GM23338 (cell line): ENCODE measurements around the gene MRPL22. TPM values are rescaled to one million over a fixed set of nuclear protein-coding genes. Genes with fewer than 3 reads are reported as not detected.
"Not testable (repeated sequence)": the region's sequence is repeated elsewhere in the genome, so short reads cannot be mapped to it uniquely, and the experiment has no call there.

Source experiments
- ATAC-seq: fragments of 200-7000 bp; cut with Tn5 transposase; 3 replicates; pipeline ENCODE4 v1.9.1; 2020
- DNase-seq: peaks from one replicate; pipeline ENCODE4 v3.0.0-alpha.2; 2015; ENCODE audit warnings: low spot score
- H2AFZ ChIP-seq: fragments of 200-600 bp; sonication (generic); 2 replicates; pipeline ENCODE4 v1.8.0; 2016; ENCODE audit warnings: antibody characterized with exemption, mild to moderate bottlenecking, moderate library complexity
- H3F3A ChIP-seq: fragments of 200-600 bp; sonication (generic); replicated peaks from 2 replicates; pipeline ENCODE4 v1.8.0; 2017; ENCODE audit warnings: antibody characterized with exemption, mixed run types, low read depth
- H3K27ac ChIP-seq: fragments of 200-600 bp; sonication (generic); 2 replicates; pipeline ENCODE4 v1.6.1; 2016; ENCODE audit warnings: low read depth
- H3K27me3 ChIP-seq: fragments of 200-600 bp; sonication (generic); 2 replicates; pipeline ENCODE4 v1.8.0; 2016; ENCODE audit warnings: mild to moderate bottlenecking, mixed run types, moderate library complexity; ENCODE audit not compliant: insufficient read depth
- H3K36me3 ChIP-seq: fragments of 200-600 bp; sonication (generic); 2 replicates; pipeline ENCODE4 v1.8.0; 2016; ENCODE audit warnings: mild to moderate bottlenecking; ENCODE audit not compliant: insufficient read depth
- H3K4me1 ChIP-seq: fragments of 200-600 bp; sonication (generic); 2 replicates; pipeline ENCODE4 v1.8.0; 2016; ENCODE audit warnings: mild to moderate bottlenecking, moderate library complexity; ENCODE audit not compliant: insufficient read depth
- H3K4me2 ChIP-seq: fragments of 200-600 bp; sonication (generic); 2 replicates; pipeline ENCODE4 v1.7.1; 2017; ENCODE audit warnings: mixed run types
- H3K4me3 ChIP-seq: fragments of 200-600 bp; sonication (generic); 2 replicates; pipeline ENCODE4 v1.6.1; 2016; ENCODE audit warnings: mixed run types
- H3K79me2 ChIP-seq: fragments of 200-600 bp; sonication (generic); replicated peaks from 2 replicates; pipeline ENCODE4 v1.8.0; 2017; ENCODE audit warnings: mild to moderate bottlenecking; ENCODE audit not compliant: insufficient read depth
- H3K9me2 ChIP-seq: fragments of 200-600 bp; sonication (generic); 2 replicates; pipeline ENCODE4 v1.8.0; 2017; ENCODE audit not compliant: insufficient read depth
- H4K20me1 ChIP-seq: fragments of 200-600 bp; sonication (generic); replicated peaks from 2 replicates; pipeline ENCODE4 v1.8.0; 2017; ENCODE audit warnings: mild to moderate bottlenecking; ENCODE audit not compliant: insufficient read depth
- H3K27ac Mint-ChIP-seq: 2 replicates; pipeline ENCODE4 v1.8.0; 2020; ENCODE audit warnings: inconsistent platforms, mild to moderate bottlenecking, moderate library complexity, mixed read lengths
- H3K27me3 Mint-ChIP-seq: 3 replicates; pipeline ENCODE4 v1.8.0; 2022; ENCODE audit warnings: low read depth, mild to moderate bottlenecking, moderate library complexity, mixed read lengths, inconsistent platforms; ENCODE audit not compliant: insufficient read depth, poor library complexity
- H3K36me3 Mint-ChIP-seq: 3 replicates; pipeline ENCODE4 v1.8.0; 2021; ENCODE audit warnings: low read depth, mild to moderate bottlenecking, inconsistent platforms, moderate library complexity, mixed read lengths
- H3K4me1 Mint-ChIP-seq: 3 replicates; pipeline ENCODE4 v1.8.0; 2020; ENCODE audit warnings: mild to moderate bottlenecking, inconsistent platforms, mixed read lengths
- H3K4me3 Mint-ChIP-seq: 3 replicates; pipeline ENCODE4 v1.8.0; 2021; ENCODE audit warnings: moderate library complexity, mild to moderate bottlenecking, inconsistent platforms, mixed read lengths
- H3K9me3 Mint-ChIP-seq: 3 replicates; pipeline ENCODE4 v1.8.0; 2020; ENCODE audit warnings: moderate library complexity, mild to moderate bottlenecking, inconsistent platforms, mixed read lengths
- EZH2 ChIP-seq: fragments of 200-600 bp; sonication (generic); IDR thresholded peaks from one replicate; pipeline ENCODE4 v1.8.0; 2017; ENCODE audit warnings: antibody characterized with exemption, mild to moderate bottlenecking, low read depth; ENCODE audit not compliant: unreplicated experiment
- EZH2phosphoT487 ChIP-seq: fragments of 200-600 bp; sonication (generic); IDR thresholded peaks from one replicate; pipeline ENCODE4 v1.8.1; 2018; ENCODE audit warnings: antibody characterized with exemption; ENCODE audit not compliant: unreplicated experiment
- polyA plus RNA-seq: library from polyadenylated mRNA; unstranded; fragments of >200 nt; fragmentation: Nextera tagmentation; extraction: Ambion mirVana; gene quantifications from 2 replicates; pipeline ENCODE4 v1.2.1, GENCODE V29; 2016
- total RNA-seq: library from RNA; depleted of rRNA; stranded (reverse); fragments of >200 nt; shearing (Covaris generic); gene quantifications from 2 replicates; pipeline ENCODE4 v1.2.3, GENCODE V29; 2014
- TF ChIP-seq, protein P1 (sequence below): fragments of 250-450 bp; sonication (Bioruptor Pico); IDR thresholded peaks from 2 replicates; pipeline ENCODE4 v1.5.0; 2020; ENCODE audit warnings: mild to moderate bottlenecking, moderate library complexity
- TF ChIP-seq, protein P2 (sequence below), 2 experiments: fragments of 200-600 bp in 1 of 2; sonication (generic) in 1 of 2; conservative IDR thresholded peaks; 2 replicates each; pipeline versions ENCODE4 v1.5.1 to v1.6.1; 2016 to 2017; ENCODE audit warnings: antibody characterized with exemption in 2 of 2, low read depth in 2 of 2, mild to moderate bottlenecking in 2 of 2, moderate library complexity in 1 of 2

MRPL22 gene
- total and polyA plus RNA-seq, 2 experiments from 2014 or later: 32.1 to 256 TPM

DNA sequence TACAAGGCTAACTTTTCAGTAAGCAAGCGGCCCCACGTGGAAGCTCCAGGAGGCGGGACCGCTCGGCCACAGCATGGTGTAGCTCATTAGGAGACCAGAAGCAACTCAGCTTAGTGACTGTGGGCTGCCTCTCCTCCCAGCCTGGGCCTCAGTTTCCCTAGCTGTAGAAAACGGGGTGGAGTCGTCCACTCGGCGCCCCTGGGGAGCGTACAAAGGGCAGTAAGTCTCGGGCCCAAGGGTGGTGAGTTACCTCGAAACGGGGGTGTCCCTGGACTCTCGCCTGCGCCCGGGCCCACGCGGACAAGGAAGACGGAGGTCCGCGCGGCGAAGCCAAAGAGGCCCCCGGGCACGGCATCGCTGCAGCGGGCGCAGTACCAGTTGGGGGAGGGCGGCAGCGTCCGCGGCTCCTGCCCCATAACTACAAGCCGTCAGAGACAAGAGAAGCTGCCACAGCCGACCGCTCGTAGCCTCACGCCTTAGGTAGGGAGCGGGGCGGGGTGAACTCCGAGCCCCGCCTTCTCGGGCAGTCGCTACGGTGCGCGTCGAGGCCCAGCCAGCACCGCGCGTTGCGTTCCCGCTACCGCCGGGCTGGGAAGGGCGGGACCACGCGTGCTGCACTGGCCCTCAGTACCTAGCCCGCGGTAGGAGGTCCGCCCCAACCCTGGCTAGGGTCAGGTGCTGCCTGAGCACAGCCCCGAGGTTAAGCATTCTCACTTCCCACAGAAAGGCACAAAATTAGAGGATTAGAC is 3.0 kb upstream of the MRPL22 start, which contains the start of gene GEMIN5 (continued):
- TF ChIP-seq, protein P1, sequence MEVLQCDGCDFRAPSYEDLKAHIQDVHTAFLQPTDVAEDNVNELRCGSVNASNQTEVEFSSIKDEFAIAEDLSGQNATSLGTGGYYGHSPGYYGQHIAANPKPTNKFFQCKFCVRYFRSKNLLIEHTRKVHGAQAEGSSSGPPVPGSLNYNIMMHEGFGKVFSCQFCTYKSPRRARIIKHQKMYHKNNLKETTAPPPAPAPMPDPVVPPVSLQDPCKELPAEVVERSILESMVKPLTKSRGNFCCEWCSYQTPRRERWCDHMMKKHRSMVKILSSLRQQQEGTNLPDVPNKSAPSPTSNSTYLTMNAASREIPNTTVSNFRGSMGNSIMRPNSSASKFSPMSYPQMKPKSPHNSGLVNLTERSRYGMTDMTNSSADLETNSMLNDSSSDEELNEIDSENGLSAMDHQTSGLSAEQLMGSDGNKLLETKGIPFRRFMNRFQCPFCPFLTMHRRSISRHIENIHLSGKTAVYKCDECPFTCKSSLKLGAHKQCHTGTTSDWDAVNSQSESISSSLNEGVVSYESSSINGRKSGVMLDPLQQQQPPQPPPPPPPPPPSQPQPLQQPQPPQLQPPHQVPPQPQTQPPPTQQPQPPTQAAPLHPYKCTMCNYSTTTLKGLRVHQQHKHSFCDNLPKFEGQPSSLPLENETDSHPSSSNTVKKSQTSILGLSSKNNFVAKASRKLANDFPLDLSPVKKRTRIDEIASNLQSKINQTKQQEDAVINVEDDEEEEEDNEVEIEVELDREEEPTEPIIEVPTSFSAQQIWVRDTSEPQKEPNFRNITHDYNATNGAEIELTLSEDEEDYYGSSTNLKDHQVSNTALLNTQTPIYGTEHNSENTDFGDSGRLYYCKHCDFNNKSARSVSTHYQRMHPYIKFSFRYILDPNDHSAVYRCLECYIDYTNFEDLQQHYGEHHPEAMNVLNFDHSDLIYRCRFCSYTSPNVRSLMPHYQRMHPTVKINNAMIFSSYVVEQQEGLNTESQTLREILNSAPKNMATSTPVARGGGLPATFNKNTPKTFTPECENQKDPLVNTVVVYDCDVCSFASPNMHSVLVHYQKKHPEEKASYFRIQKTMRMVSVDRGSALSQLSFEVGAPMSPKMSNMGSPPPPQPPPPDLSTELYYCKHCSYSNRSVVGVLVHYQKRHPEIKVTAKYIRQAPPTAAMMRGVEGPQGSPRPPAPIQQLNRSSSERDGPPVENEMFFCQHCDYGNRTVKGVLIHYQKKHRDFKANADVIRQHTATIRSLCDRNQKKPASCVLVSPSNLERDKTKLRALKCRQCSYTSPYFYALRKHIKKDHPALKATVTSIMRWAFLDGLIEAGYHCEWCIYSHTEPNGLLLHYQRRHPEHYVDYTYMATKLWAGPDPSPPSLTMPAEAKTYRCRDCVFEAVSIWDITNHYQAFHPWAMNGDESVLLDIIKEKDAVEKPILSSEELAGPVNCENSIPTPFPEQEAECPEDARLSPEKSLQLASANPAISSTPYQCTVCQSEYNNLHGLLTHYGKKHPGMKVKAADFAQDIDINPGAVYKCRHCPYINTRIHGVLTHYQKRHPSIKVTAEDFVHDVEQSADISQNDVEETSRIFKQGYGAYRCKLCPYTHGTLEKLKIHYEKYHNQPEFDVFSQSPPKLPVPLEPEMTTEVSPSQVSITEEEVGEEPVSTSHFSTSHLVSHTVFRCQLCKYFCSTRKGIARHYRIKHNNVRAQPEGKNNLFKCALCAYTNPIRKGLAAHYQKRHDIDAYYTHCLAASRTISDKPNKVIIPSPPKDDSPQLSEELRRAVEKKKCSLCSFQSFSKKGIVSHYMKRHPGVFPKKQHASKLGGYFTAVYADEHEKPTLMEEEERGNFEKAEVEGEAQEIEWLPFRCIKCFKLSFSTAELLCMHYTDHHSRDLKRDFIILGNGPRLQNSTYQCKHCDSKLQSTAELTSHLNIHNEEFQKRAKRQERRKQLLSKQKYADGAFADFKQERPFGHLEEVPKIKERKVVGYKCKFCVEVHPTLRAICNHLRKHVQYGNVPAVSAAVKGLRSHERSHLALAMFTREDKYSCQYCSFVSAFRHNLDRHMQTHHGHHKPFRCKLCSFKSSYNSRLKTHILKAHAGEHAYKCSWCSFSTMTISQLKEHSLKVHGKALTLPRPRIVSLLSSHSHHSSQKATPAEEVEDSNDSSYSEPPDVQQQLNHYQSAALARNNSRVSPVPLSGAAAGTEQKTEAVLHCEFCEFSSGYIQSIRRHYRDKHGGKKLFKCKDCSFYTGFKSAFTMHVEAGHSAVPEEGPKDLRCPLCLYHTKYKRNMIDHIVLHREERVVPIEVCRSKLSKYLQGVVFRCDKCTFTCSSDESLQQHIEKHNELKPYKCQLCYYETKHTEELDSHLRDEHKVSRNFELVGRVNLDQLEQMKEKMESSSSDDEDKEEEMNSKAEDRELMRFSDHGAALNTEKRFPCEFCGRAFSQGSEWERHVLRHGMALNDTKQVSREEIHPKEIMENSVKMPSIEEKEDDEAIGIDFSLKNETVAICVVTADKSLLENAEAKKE (CRISPR knock-in tag): no peak
- TF ChIP-seq, protein P2, sequence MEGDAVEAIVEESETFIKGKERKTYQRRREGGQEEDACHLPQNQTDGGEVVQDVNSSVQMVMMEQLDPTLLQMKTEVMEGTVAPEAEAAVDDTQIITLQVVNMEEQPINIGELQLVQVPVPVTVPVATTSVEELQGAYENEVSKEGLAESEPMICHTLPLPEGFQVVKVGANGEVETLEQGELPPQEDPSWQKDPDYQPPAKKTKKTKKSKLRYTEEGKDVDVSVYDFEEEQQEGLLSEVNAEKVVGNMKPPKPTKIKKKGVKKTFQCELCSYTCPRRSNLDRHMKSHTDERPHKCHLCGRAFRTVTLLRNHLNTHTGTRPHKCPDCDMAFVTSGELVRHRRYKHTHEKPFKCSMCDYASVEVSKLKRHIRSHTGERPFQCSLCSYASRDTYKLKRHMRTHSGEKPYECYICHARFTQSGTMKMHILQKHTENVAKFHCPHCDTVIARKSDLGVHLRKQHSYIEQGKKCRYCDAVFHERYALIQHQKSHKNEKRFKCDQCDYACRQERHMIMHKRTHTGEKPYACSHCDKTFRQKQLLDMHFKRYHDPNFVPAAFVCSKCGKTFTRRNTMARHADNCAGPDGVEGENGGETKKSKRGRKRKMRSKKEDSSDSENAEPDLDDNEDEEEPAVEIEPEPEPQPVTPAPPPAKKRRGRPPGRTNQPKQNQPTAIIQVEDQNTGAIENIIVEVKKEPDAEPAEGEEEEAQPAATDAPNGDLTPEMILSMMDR (conservative IDR thresholded peaks at IDR 0.05; ENCODE audit: low read depth in 2 of 2): no peak
- TF ChIP-seq EZH2 (no peak), EZH2phosphoT487 (no peak)

DNA sequence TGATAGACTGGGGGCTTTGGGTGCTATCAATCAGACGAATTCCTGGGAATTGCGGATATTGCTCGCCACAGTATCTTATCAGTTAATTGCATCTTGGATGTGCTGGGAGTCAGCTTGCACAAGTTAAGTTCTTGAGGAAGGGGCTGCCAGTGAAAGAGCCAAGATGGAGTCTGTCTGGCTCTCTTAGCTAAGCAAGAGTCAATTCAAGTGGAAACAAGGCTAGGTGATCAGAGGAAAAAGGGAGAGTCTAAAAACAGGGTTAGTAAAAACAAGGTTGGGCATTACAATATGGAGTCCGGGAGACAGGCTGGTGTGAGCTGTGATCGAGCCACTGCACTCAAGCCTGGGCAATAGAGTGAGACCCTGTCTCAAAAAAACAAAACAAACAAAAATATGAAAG is 1.5 kb upstream of the MRPL22 start:
- DNase-seq, H3K9me3 Mint-ChIP-seq, H3F3A ChIP-seq, H3K27ac ChIP-seq, H3K36me3 ChIP-seq, H3K27me3 Mint-ChIP-seq, H3K27ac Mint-ChIP-seq, H4K20me1 ChIP-seq, H3K9me2 ChIP-seq, H3K4me2 ChIP-seq, ATAC-seq, H3K27me3 ChIP-seq, H3K4me3 ChIP-seq: not testable (repeated sequence)
- Mint-ChIP-seq H3K36me3 (peaks cover 12% of the 10 kb centered on the region), H3K4me1 (peaks cover 11% of the 10 kb centered on the region), H3K4me3 (peak overlapping the region; percentile 4; the same call in 1 of the 3 replicates)
- H2AFZ ChIP-seq: peak overlapping the region; percentile 77
- H3K4me1 ChIP-seq: peaks cover 16% of the 10 kb centered on the region
- H3K79me2 ChIP-seq: peaks cover 57% of the 10 kb centered on the region
